Right ventricle myocardium superior (tissue), 1 donor: ENCODE results near the gene NFIC. TPM values are rescaled to one million over a fixed set of nuclear protein-coding genes. Genes with fewer than 3 reads are reported as not detected.
"Not testable (repeated sequence)": the region's sequence is repeated elsewhere in the genome, so short reads cannot be mapped to it uniquely, and the experiment has no call there.

Experiments used
- ATAC-seq: fragments of 200-7000 bp; cut with Tn5 transposase; one replicate; pipeline ENCODE4 v1.9.1; 2020; ENCODE audit warnings: mild to moderate bottlenecking; ENCODE audit not compliant: poor library complexity
- DNase-seq: peaks from one replicate; pipeline ENCODE4 v3.0.0-alpha.2; 2020
- intact Hi-C: fragments of 100-400 bp; cut with DNase I; formaldehyde crosslinking; loops from one replicate; pipeline ENCODE4 v1.11.2; 2022
- long read RNA-seq: library from polyadenylated mRNA; unstranded; transcript quantifications from one replicate; pipeline ENCODE4 v2.0.0, GENCODE V29; 2021
- total RNA-seq: library from RNA; stranded (reverse); fragmentation: NEBNext Ultra II Directional; extraction: Animal tissue kit (Norgen Biotek cat#: 25700); gene quantifications from one replicate; pipeline ENCODE4 v1.2.1, GENCODE V29; 2021
- donor health status: DM: no; HTN: yes; CAD: no; lungs with severe emphysema.

Gene NFIC
- total RNA-seq = 153 TPM
- long read RNA-seq, transcript NFIC-210 (10 exons, 1,558 nt) = major isoform, 6 of 51 reads
- long read RNA-seq, partial matches to known transcripts = 4 of 51 reads
- long read RNA-seq, other reads (novel, unspliced or antisense) = 38 of 51 reads

DNA sequence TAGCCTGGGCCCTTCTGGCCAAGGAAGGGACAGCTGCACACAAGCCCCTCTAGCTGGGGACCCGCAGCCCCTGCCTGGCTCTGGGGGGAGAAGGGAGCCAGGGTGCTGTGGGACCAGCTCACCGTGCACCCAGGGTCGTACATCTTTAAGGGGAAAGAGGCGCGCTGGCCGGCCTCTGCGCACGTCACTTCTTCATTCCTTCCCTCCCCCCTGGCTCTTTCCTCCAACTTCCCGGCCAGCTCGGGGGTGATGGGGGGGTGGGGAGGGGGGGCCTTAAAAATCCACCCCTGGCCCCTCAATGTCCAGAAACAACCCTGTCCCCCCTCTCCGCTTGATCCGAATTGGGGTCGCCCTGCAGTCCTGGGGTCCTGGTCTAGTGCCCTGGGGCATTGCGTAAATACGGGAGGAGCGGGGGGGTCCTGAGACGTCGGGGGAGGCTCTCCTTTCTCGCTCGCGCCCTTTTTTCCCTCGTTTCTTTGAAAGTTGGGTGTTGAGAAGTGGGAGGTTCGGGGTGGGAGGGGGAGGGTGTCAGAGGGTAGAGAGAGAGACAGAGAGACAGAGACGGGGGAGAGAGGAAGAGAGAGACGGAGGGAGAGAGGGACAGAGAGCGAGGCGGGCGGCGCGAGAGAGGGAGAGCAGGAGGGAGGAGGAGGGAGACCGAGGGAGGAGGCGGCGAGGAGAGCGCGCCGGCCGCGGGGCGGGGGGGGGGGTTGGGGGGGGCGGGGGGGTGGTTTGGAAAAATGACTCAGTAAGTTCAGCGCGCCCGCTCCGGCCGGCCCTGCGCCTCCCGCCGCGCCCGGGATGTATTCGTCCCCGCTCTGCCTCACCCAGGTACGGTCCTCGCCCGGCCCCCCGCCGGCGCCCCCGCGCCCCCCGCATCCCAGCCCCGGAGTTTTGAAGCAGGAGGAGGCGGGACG, at the start of gene NFIC:
Gene NFIC (plus strand): TSS at position 748 of the 917 bp plus-strand sequence. CDS start 54 bp downstream, at position 802.
- intact Hi-C loops = loop anchor here (5.0 to 10.0 kb wide), 2 partner anchors 36 to 59 kb away; no protein-coding TSS in a partner anchor
- ATAC-seq = peak; percentile 65
- DNase-seq = peak; percentile 88

GRCh38 chr19:3316659-3317207, 49.6 kb upstream of the NFIC start:
- intact Hi-C loops = no loop called here
- no peak for ATAC-seq
- DNase-seq = peak; percentile 8

DNA sequence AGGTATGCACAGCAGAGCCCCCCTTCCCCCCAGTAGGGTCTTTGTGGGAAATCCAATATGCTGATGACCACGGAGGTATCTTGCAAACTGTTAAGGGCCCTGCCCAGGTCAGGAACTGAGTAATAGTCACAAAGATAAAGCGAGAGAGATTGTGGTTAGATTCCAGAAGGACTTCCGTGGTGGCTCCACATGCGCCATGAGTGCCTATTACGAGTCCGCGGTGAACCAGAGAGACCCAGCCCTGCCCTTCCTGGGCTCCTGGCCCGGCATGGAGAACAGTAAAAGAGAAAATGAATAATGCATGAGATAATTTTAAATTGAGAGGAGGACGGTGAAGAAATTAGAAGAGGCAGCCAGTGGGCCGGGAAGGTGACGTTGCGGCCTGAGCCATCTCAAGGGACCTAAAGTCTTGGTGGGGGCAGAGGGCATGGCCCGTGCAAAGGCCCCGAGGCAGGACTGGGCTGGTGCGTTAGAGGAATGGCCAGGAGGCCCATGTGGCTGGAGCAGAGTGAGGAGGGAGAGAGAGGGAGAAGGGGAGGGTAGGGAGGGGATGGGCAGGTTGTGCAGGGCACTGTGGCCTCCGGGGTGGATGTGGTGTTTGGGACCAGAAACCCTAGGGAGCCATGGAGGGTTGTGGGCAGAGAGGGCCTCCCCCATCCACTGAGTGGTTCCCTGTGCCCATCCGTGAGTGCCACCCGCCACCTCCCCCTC, 46.6 kb upstream of the NFIC start:
- intact Hi-C loops = no loop called here
- DNase-seq (peak; percentile 27), ATAC-seq (no peak)

- intact Hi-C loops = no loop called here
- DNase-seq (peak; percentile 21), ATAC-seq (no peak)
Observed at GRCh38 chr19:3320354-3320670, 46.1 kb upstream of the NFIC start.

DNA sequence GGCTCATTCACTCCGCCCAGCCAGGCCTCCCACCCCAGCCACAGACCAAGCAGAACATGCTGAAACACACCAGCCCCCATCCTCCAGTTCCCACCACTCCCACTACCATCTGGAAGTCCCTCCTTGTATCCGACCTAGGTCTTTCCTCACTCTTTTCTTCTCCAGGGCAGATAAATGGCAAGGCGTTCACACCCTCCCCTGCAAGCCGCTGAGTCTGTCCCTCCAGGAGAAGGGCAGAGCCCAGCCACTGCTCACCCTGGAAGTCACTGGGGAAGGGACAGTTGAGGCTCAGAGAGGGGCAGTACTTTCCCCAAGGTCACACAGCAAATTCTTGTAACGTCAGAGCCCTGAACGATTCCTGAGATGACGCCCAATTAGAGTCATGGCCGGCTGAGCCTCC, 45.5 kb upstream of the NFIC start:
- ATAC-seq (no peak), DNase-seq (no peak)
- intact Hi-C loops = no loop called here

DNA sequence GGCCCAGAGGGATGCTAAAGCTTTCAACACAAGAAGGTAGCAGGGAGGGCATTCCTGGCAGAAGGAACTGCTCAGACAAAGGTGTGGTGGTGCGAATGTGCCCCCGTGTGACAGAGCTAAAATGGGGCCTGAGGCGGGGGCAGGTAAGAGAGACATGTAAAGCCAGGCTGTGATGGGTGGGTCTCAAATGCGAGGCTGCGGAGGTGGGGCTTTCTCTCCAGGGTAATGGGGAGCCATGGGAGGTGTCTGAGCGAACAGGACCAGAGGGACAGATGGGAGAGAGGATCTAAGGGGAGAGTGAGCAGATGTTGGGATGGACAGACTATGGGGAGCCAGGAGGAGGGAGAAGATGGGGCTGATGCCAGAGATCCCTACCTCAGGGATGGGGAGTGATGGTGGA, 44.7 kb upstream of the NFIC start:
- no peak for ATAC-seq
- intact Hi-C loops = no loop called here
- DNase-seq = peak; percentile 23

- intact Hi-C loops = no loop called here
- no peak for ATAC-seq
- DNase-seq = no peak
Observed at GRCh38 chr19:3322199-3322978, 44.0 kb upstream of the NFIC start.

- DNase-seq (no peak), ATAC-seq (no peak)
- intact Hi-C loops = no loop called here
Observed at GRCh38 chr19:3323026-3323425, 43.4 kb upstream of the NFIC start.

- ATAC-seq (no peak), DNase-seq (no peak)
- intact Hi-C loops = no loop called here
Observed at GRCh38 chr19:3323658-3324057, 42.7 kb upstream of the NFIC start.

DNA sequence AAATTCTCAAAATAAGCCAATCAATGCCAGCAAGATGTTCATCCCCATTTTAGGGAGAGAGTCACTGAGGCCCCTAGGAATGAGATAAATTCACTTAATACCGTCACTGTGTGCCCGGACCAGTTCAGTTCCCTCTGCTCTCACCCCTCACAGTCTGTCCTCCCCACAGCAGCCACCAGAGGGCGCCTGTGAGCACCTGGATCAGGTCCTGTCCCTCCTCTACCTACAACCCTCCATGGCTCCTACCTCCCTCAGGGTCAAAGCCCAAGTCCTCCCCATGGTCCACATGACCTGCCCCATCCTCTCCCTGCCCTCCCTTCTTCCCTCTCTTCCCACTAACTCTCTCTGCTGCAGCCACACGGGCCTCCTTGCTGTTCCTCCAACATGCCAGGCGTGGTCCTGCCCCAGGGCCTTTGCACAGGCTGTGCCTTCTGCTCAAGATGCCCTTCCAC, 42.0 kb upstream of the NFIC start:
- peak; percentile 34 for ATAC-seq
- intact Hi-C loops = no loop called here
- DNase-seq = peak; percentile 70

GRCh38 chr19:3325451-3325850, 40.9 kb upstream of the NFIC start:
- DNase-seq = no peak
- intact Hi-C loops = loop anchor here (5.0 kb wide), 2 partner anchors 107 to 147 kb away; no protein-coding TSS in a partner anchor

GRCh38 chr19:3328743-3329142, 37.6 kb upstream of the NFIC start:
- ATAC-seq (no peak), DNase-seq (no peak)
- intact Hi-C loops = loop anchor here (5.0 kb wide), 2 partner anchors 104 to 144 kb away; no protein-coding TSS in a partner anchor

More at GRCh38 chr19:3325451-3325850, 40.9 kb upstream of the NFIC start:
- no peak for ATAC-seq

GRCh38 chr19:3330047-3330446, 36.3 kb upstream of the NFIC start:
- intact Hi-C loops = no loop called here
- DNase-seq = no peak
- ATAC-seq = no peak

- ATAC-seq, DNase-seq, intact Hi-C loops: not testable (repeated sequence)
Observed at GRCh38 chr19:3332232-3332631, 34.2 kb upstream of the NFIC start.

DNA sequence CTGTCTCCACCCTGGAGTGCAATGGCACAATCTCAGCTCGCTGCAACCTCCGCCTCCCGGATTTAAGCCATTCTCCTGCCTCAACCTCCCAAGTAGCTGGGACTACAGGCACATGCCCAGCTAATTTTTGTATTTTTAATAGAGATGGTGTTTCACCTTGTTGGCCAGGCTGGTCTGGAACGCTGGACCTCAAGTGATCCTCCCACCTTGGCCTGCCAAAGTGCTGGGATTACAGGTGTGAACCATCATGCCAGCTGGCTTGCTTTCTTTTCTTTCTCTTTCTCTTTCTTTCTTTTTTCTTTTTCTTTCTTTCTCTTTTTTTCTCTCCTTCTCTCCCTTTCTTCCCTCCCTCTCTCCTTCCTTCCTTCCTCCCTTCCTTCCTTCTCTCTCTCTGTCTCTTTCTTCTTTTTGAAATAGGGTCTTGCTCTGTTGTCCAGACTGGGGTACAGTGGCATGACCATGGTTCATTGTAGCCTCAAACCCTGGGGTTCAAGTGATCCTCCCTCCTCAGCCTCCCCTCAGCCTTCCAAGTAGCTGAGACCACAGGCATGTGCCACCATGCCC, 33.3 kb upstream of the NFIC start:
- intact Hi-C loops = no loop called here

DNA sequence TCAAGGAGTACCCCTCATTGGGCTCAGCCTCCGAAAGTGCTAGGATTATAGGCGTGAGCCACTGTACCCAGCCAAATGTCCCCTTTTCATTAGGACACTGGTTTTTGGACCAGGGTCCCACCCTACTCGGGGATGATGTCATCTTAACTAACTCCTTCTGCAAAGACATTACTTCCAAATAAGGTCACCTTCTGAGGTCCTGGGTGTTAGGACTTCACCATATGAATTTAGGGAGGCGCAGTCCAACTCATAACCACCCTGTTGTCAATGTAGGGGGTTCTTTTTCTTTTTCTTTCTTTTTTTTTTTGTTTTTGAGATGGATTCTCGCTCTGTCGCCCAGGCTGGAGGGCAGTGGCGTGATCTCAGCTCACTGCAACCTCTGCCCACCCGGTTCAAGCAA, 32.7 kb upstream of the NFIC start:
- DNase-seq (peak; percentile 29), ATAC-seq (no peak)
- intact Hi-C loops = no loop called here

More for the DNA sequence above, 33.3 kb upstream of the NFIC start:
- DNase-seq (peak; percentile 8), ATAC-seq (no peak)

DNA sequence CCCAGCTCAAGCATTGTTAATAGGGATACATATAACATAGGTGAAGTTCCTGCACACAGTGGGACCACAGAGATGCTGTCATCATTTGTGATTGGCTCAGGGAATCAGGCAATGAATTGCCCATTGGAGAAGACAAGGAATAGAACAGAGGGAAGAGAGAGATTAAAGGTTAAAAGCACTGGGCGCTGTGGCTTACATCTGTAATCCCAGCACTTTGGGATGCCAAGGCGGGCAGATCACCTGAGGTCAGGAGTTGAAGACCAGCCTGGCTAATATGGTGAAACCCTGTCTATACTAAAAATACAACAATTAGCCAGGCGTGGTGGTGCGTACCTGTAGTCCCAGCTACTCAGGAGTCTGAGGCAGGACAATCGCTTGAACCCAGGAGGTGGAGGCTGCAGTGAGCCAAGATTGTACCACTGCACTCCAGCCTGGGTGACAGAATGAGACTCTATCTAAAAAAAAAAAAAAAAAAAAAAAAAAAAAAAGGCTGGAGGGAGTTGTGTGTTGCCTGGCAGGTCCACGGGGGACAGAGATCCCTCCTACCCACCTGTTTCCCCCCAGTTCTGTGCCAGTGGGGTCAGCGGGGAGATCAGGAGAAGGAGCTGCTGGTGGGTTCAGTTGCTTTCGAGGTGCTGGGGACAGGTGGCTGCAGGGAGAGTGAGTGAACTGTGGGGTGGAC, 31.5 kb upstream of the NFIC start:
- peak; percentile 19 for DNase-seq
- intact Hi-C loops, ATAC-seq: not testable (repeated sequence)
